Peyer's patch (tissue), 4 donors: ENCODE data around the gene PPP1R16B. TPM values are rescaled to one million over a fixed set of nuclear protein-coding genes. Genes with fewer than 3 reads are reported as not detected.

Experiments
- DNase-seq, 3 donors: peaks; one replicate each; pipeline ENCODE4 v3.0.0-alpha.2; 2017 to 2019
- H3K27ac ChIP-seq, 4 donors: fragments of 200-600 bp; sonication (generic); one replicate each; pipeline ENCODE4 v1.5.1; 2016 to 2019
- H3K27me3 ChIP-seq, 2 donors: fragments of 200-600 bp; sonication (generic); one replicate each; pipeline ENCODE4 v1.5.1; 2019
- H3K36me3 ChIP-seq, 3 donors: fragments of 200-600 bp; sonication (generic); one replicate each; pipeline ENCODE4 v1.5.1; 2016 to 2019
- H3K4me1 ChIP-seq, 4 donors: fragments of 200-600 bp; sonication (generic); one replicate each; pipeline ENCODE4 v1.5.1; 2016 to 2019
- H3K4me3 ChIP-seq, 4 donors: fragments of 200-600 bp; sonication (generic); 1 replicate in 3 of 4; 2 replicates in 1 of 4; pipeline ENCODE4 v1.5.1; 2016 to 2019; ENCODE audit warnings: mild to moderate bottlenecking in 1 of 4
- H3K9me3 ChIP-seq, 4 donors: fragments of 200-600 bp; sonication (generic); one replicate each; pipeline ENCODE4 v1.5.1; 2016 to 2019; ENCODE audit warnings: mild to moderate bottlenecking in 1 of 4
- CTCF ChIP-seq, 6 experiments: fragments of 450-650 bp in 4 of 6; fragments of 200-600 bp in 2 of 6; sonication (generic) in 1 of 6; IDR thresholded peaks; one replicate each; pipeline ENCODE4 v1.5.1; 2017 to 2019; ENCODE audit warnings: antibody characterized with exemption in 6 of 6, mild to moderate bottlenecking in 3 of 6, moderate library complexity in 1 of 6
- POLR2A ChIP-seq, 2 donors: fragments of 450-650 bp; IDR thresholded peaks; one replicate each; pipeline ENCODE4 v1.5.1; 2017; ENCODE audit warnings: antibody characterized with exemption in 2 of 2, mild to moderate bottlenecking in 2 of 2, moderate library complexity in 2 of 2
- total RNA-seq, 4 donors: library from RNA; depleted of rRNA; stranded (reverse); fragments of >200 nt; gene quantifications; one replicate each; pipeline ENCODE4 v1.1.0, GENCODE V29; 2016

Gene PPP1R16B
- total RNA-seq, 4 donors from 2014 or later = 3.2 to 41.3 (median 7.2) TPM

DNA sequence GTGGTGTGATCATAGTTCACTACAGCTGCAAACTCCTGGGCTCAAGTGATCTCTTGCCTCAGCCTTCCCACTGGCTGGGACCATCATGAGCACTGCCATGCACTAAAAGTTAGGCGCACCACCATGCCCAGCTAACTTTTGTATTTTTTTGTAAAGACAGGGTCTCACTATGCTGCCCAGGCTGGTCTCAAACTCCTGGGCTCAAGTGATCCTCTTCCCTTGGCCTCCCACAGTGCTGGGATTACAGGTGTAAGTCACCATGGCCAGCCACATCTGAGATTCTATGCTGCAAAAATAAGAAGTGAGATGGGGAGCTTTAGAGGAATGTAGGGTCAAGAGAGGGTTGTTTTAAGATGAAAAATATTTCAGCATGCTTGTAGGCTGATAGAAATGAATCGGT lies 119.2 kb downstream of the PPP1R16B start:
- no peak for DNase-seq
- Histone ChIP-seq H3K36me3 (no peaks in the 10 kb centered on the region), H3K4me3 (no peak overlapping the region), H3K27me3 (no peaks in the 10 kb centered on the region), H3K4me1 (peaks cover 0 to 14% (median 0%) of the 10 kb centered on the region in 4 donors), H3K9me3 (no peaks in the 10 kb centered on the region), H3K27ac (no peak overlapping the region)
- TF ChIP-seq POLR2A (IDR thresholded peaks at IDR 0.05) (no peak), CTCF (IDR thresholded peaks at IDR 0.05) (no peak)

DNA sequence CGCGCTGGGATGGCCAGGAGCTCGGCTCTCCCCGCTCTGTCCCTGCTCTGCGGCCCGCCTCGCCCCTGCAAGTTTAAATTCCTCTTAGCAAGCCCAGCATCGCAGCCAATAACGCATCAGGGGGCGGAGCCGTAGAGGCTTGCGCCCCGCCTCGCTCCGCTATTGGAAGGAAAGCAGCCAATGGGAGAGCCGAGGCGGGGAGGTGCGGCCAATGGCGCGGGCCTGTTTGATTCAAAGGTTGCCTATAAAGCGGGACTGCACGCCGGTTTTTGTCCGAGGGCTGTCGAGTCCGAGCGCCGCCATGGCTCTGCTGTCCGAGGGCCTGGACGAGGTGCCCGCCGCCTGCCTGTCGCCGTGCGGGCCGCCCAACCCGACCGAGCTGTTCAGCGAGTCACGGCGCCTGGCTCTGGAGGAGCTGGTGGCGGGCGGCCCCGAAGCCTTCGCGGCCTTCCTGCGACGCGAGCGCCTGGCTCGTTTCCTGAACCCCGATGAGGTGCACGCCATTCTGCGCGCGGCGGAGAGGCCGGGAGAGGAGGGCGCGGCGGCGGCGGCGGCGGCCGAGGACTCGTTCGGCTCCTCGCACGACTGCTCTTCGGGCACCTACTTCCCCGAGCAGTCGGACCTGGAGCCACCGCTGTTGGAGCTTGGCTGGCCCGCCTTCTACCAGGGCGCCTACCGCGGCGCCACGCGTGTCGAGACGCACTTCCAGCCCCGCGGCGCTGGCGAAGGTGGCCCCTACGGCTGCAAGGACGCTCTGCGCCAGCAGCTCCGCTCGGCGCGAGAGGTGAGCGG lies 120.8 kb downstream of the PPP1R16B start, which contains the start of gene FAM83D:
Gene FAM83D (plus strand): TSS at position 276 of the 792 bp plus-strand sequence. CDS start 26 bp downstream, at position 302.
- TF ChIP-seq CTCF (IDR thresholded peaks at IDR 0.05) = peak in 2 of 6 experiments; percentile 89 to 97
- TF ChIP-seq POLR2A (IDR thresholded peaks at IDR 0.05) = peak; percentile 87 to 94
- H3K4me1 ChIP-seq = peaks cover 0 to 14% (median 0%) of the 10 kb centered on the region in 4 donors
- H3K36me3 ChIP-seq = no peaks in the 10 kb centered on the region
- H3K27me3 ChIP-seq = no peaks in the 10 kb centered on the region
- peak within 1 kb of the TSS in 3 of 4 donors; percentile 49 to 77 (median 69) for H3K27ac ChIP-seq
- DNase-seq = peak; percentile 92 to 97 (median 97)
- peak within 1 kb of the TSS; percentile 48 to 85 (median 72) for H3K4me3 ChIP-seq
- no peaks in the 10 kb centered on the region for H3K9me3 ChIP-seq

DNA sequence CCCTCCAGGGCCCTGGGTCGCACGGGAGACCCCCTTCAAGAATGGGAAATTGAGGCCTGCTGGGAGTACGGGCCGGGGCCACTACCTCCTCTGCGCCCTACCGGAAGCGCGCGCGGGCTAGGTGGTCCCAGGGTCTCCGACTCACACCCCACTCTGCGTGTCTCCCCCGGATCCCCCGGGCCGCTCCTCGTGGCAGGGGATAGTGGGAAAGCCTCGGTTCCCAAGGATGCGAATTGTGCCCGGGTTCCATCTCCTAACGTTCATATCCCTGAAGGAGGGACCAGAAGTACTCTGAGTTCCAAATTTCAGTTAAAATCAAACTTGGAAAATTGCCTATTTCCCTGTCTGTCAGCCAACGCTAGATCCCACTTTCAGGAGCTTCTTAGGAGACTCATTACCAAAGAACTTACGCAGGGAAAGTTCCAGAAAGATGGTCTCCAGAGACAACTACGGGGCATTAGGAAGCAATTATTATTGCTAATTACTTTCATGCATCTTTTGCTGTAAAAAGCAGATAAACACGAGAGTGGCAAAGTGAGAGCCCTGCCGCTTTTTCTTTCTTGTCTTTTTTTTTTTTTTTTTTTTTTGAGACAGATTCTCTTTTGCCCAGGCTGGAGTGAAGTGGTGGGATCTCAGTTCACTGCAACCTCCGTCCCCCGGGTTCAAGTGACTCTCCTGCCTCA lies 121.6 kb downstream of the PPP1R16B start:
- Histone ChIP-seq H3K36me3 (no peaks in the 10 kb centered on the region), H3K27ac (peak overlapping the region in 3 of 4 donors; percentile 49 to 77 (median 69)), H3K9me3 (no peaks in the 10 kb centered on the region), H3K4me3 (peak overlapping the region; percentile 48 to 85 (median 72)), H3K27me3 (no peaks in the 10 kb centered on the region), H3K4me1 (peaks cover 0 to 14% (median 0%) of the 10 kb centered on the region in 4 donors)
- no peak for DNase-seq
- no peak for TF ChIP-seq POLR2A (IDR thresholded peaks at IDR 0.05)

DNA sequence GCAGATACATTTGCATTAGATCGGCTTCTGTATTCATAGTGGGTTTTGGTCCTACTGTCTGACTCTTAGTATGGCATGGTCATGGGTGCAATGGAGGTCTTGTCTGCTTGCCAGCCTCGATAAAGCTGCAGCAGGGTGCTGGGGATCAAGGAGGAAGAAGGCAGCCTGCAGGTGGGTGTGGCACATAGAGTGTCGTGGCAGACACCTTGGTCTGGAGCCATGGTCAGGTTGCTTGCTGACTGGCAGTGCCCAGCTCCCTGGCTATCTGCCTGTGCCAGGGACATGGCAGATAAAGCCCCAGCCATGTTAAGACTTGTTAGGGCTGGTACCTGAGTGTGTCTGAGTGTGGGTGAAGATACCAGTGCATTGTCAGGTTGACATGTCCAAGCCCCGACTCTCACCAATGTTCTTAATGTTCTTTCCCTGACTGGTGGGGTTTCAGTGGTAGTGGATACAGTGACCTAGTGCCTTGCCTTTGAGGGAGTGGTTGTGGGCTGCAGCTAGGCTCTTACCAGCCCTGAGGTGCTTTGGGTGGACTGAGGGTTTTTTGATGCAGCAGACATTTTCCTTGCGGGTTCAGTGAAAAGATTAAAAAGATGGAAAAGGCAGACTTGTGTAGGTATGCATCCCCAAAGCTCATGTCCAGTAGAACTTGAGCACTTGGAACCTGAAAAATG lies 122.5 kb downstream of the PPP1R16B start:
- Histone ChIP-seq H3K9me3 (no peaks in the 10 kb centered on the region), H3K27me3 (no peaks in the 10 kb centered on the region), H3K4me3 (peak overlapping the region in 1 of 4 donors; percentile 85), H3K27ac (peak overlapping the region in 1 of 4 donors; percentile 77), H3K4me1 (peaks cover 0 to 14% (median 0%) of the 10 kb centered on the region in 4 donors), H3K36me3 (no peaks in the 10 kb centered on the region)
- DNase-seq = peak in 1 of 3 donors; percentile 55
- TF ChIP-seq POLR2A (IDR thresholded peaks at IDR 0.05) (no peak), CTCF (IDR thresholded peaks at IDR 0.05) (no peak)

DNA sequence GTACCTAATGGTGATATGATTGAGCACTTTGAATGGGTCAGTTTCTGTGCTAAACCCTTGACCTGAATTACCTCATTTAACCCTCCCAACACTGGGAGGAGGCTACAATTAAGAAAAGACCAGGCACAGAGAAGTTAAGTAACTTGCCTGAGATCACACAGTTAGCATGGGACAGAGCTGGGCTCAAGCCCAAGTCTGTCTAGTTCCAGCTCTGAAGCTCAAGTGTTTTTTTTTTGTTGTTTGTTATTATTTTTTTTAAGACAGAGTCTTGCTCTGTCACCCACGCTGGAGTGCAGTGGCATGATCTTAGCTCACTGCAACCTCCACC lies 124.7 kb downstream of the PPP1R16B start:
- peak overlapping the region in 1 of 4 donors; percentile 58 for H3K27ac ChIP-seq
- TF ChIP-seq CTCF (IDR thresholded peaks at IDR 0.05) = no peak
- TF ChIP-seq POLR2A (IDR thresholded peaks at IDR 0.05) = no peak
- H3K4me3 ChIP-seq = no peak overlapping the region
- H3K27me3 ChIP-seq = no peaks in the 10 kb centered on the region
- no peaks in the 10 kb centered on the region for H3K9me3 ChIP-seq
- H3K36me3 ChIP-seq = no peaks in the 10 kb centered on the region
- no peak for DNase-seq
- peaks cover 0 to 14% (median 0%) of the 10 kb centered on the region in 4 donors for H3K4me1 ChIP-seq
